ENCODE measurements around the gene GSTM4. TPM values are rescaled to one million over a fixed set of nuclear protein-coding genes. Genes with fewer than 3 reads are reported as not detected.

GSTM4 gene
- total RNA-seq, 5 donors from 2014 or later (not counting 1 experiment from before 2014, with no cell fraction given) = 14.6 to 28.5 (median 20.8) TPM

- Mint-ChIP-seq H3K27me3 (peaks cover 4 to 7% of the 10 kb centered on the region in 2 donors), H3K36me3 (no peaks in the 10 kb centered on the region), H3K9me3 (no peaks in the 10 kb centered on the region), H3K4me3 (no peak overlapping the region), H3K4me1 (peaks cover 9 to 12% (median 10%) of the 10 kb centered on the region in 3 donors), H3K27ac (no peak overlapping the region)
- WGBS (ENCODE audit: insufficient coverage) = no CpG with 5 or more reads among the region's 3 CpGs
- CTCF ChIA-PET = interaction anchor here (0.5 to 4.4 kb wide), 8 partner anchors 8 to 1480 kb away, joined by 3 to 19 read pairs (median 4); partner anchors contain the start of gene GNAI3 (in 1 of the 2)
- Histone ChIP-seq H3K9me3 (no peaks in the 10 kb centered on the region), H3K27ac (ENCODE audit: low read length) (no peak overlapping the region), H3K4me3 (ENCODE audit: control insufficient read depth in 1 of 2, extremely low read depth in 1 of 2, low read length in 1 of 2) (no peak overlapping the region), H3K4me1 (ENCODE audit: control insufficient read depth in 1 of 2, extremely low read depth in 1 of 2, insufficient read depth in 2 of 2, low read length in 2 of 2) (peaks cover 0 to 7% of the 10 kb centered on the region in 2 experiments), H3K27me3 (replicated peaks in 1 of 2; ENCODE audit: control insufficient read depth in 2 of 2, extremely low read depth in 1 of 2, insufficient read depth in 2 of 2, low read length in 1 of 2) (peaks cover 0 to 4% of the 10 kb centered on the region in 2 experiments), H3K36me3 (ENCODE audit: control insufficient read depth in 2 of 2, extremely low read depth in 1 of 2, insufficient read depth in 1 of 2, low read length in 1 of 2) (no peaks in the 10 kb centered on the region)
- POLR2A ChIA-PET = no interaction called here
- no peak for DNase-seq
- no peak for ATAC-seq (replicated peaks in 1 of 4)
Observed at GRCh38 chr1:109650609-109651008, 5.3 kb upstream of the GSTM4 start.

- ChIA-PET POLR2A (no interaction called here), CTCF (interaction anchor here (0.7 to 4.4 kb wide), 7 partner anchors 9 to 125 kb away, joined by 3 to 19 read pairs (median 4); no protein-coding TSS in a partner anchor)
- Histone ChIP-seq H3K27me3 (replicated peaks in 1 of 2; ENCODE audit: control insufficient read depth in 2 of 2, extremely low read depth in 1 of 2, insufficient read depth in 2 of 2, low read length in 1 of 2) (peaks cover 0 to 4% of the 10 kb centered on the region in 2 experiments), H3K4me1 (ENCODE audit: control insufficient read depth in 1 of 2, extremely low read depth in 1 of 2, insufficient read depth in 2 of 2, low read length in 2 of 2) (peaks cover 0 to 22% of the 10 kb centered on the region in 2 experiments), H3K4me3 (ENCODE audit: control insufficient read depth in 1 of 2, extremely low read depth in 1 of 2, low read length in 1 of 2) (no peak overlapping the region), H3K27ac (ENCODE audit: low read length) (no peak overlapping the region), H3K9me3 (no peaks in the 10 kb centered on the region), H3K36me3 (ENCODE audit: control insufficient read depth in 2 of 2, extremely low read depth in 1 of 2, insufficient read depth in 1 of 2, low read length in 1 of 2) (no peaks in the 10 kb centered on the region)
- Mint-ChIP-seq H3K27me3 (peaks cover 4 to 7% of the 10 kb centered on the region in 2 donors), H3K27ac (no peak overlapping the region), H3K4me1 (peaks cover 17 to 22% (median 22%) of the 10 kb centered on the region in 3 donors), H3K4me3 (no peak overlapping the region), H3K9me3 (no peaks in the 10 kb centered on the region), H3K36me3 (no peaks in the 10 kb centered on the region)
- DNase-seq = no peak
- no peak for ATAC-seq (replicated peaks in 1 of 4)
- no CpG with 5 or more reads among the region's 2 CpGs for WGBS (ENCODE audit: insufficient coverage)
Observed at GRCh38 chr1:109652402-109652801, 3.5 kb upstream of the GSTM4 start.

- DNase-seq (no peak), ATAC-seq (replicated peaks in 1 of 4) (no peak)
- ChIA-PET POLR2A (no interaction called here), CTCF (interaction anchor here (1.2 to 4.4 kb wide), 3 partner anchors 12 to 108 kb away, joined by 3 to 19 read pairs (median 19); no protein-coding TSS in a partner anchor)
- 60% methylated on average over 1 of the region's 2 CpGs for WGBS (ENCODE audit: insufficient coverage)
- Histone ChIP-seq H3K27me3 (replicated peaks in 1 of 2; ENCODE audit: control insufficient read depth in 2 of 2, extremely low read depth in 1 of 2, insufficient read depth in 2 of 2, low read length in 1 of 2) (peaks cover 0 to 4% of the 10 kb centered on the region in 2 experiments), H3K4me3 (ENCODE audit: control insufficient read depth in 1 of 2, extremely low read depth in 1 of 2, low read length in 1 of 2) (no peak overlapping the region), H3K4me1 (ENCODE audit: control insufficient read depth in 1 of 2, extremely low read depth in 1 of 2, insufficient read depth in 2 of 2, low read length in 2 of 2) (peaks cover 0 to 22% of the 10 kb centered on the region in 2 experiments), H3K9me3 (no peaks in the 10 kb centered on the region), H3K27ac (ENCODE audit: low read length) (no peak overlapping the region), H3K36me3 (ENCODE audit: control insufficient read depth in 2 of 2, extremely low read depth in 1 of 2, insufficient read depth in 1 of 2, low read length in 1 of 2) (no peaks in the 10 kb centered on the region)
- H3K4me3 Mint-ChIP-seq = peak overlapping the region in 2 of 3 donors; percentile 13 to 18
- no peaks in the 10 kb centered on the region for H3K9me3 Mint-ChIP-seq
- no peaks in the 10 kb centered on the region for H3K36me3 Mint-ChIP-seq
- H3K27me3 Mint-ChIP-seq = peaks cover 4 to 7% of the 10 kb centered on the region in 2 donors
- peaks cover 17 to 28% (median 26%) of the 10 kb centered on the region in 3 donors for H3K4me1 Mint-ChIP-seq
- H3K27ac Mint-ChIP-seq = no peak overlapping the region
Observed at GRCh38 chr1:109653306-109653705, 2.6 kb upstream of the GSTM4 start.

GRCh38 chr1:109654519-109654918 lies 1.4 kb upstream of the GSTM4 start:
- H3K9me3 Mint-ChIP-seq = no peaks in the 10 kb centered on the region
- ATAC-seq (replicated peaks in 1 of 4) (no peak), DNase-seq (no peak)
- Histone ChIP-seq H3K9me3 (no peaks in the 10 kb centered on the region), H3K4me3 (ENCODE audit: control insufficient read depth in 1 of 2, extremely low read depth in 1 of 2, low read length in 1 of 2) (no peak overlapping the region), H3K27me3 (replicated peaks in 1 of 2; ENCODE audit: control insufficient read depth in 2 of 2, extremely low read depth in 1 of 2, insufficient read depth in 2 of 2, low read length in 1 of 2) (peaks cover 0 to 4% of the 10 kb centered on the region in 2 experiments), H3K27ac (ENCODE audit: low read length) (no peak overlapping the region), H3K36me3 (ENCODE audit: control insufficient read depth in 2 of 2, extremely low read depth in 1 of 2, insufficient read depth in 1 of 2, low read length in 1 of 2) (peaks cover 2% of the 10 kb centered on the region in 2 donors), H3K4me1 (ENCODE audit: control insufficient read depth in 1 of 2, extremely low read depth in 1 of 2, insufficient read depth in 2 of 2, low read length in 2 of 2) (peaks cover 0 to 22% of the 10 kb centered on the region in 2 experiments)
- peaks cover 17 to 28% (median 25%) of the 10 kb centered on the region in 3 donors for H3K4me1 Mint-ChIP-seq
- H3K27ac Mint-ChIP-seq = peak overlapping the region in 1 of 2 donors; percentile 28
- no peaks in the 10 kb centered on the region for H3K36me3 Mint-ChIP-seq
- peak overlapping the region; percentile 13 to 87 (median 28) for H3K4me3 Mint-ChIP-seq
- ChIA-PET POLR2A (no interaction called here), CTCF (interaction anchor here (0.6 to 1.5 kb wide), 3 partner anchors 87 to 122 kb away, joined by 3 to 4 read pairs (median 3); no protein-coding TSS in a partner anchor)
- WGBS (ENCODE audit: insufficient coverage) = 86% methylated on average over 11 of the region's 12 CpGs
- H3K27me3 Mint-ChIP-seq = peaks cover 4 to 7% of the 10 kb centered on the region in 2 donors

GRCh38 chr1:109657395-109657794 lies 1.5 kb downstream of the GSTM4 start:
- CTCF ChIA-PET = interaction anchor here in 1 of 2 donors (1.0 kb wide), 1 partner anchor 17 kb away, joined by 3 read pairs; no protein-coding TSS in a partner anchor
- 94% methylated on average over 2 of the region's 4 CpGs for WGBS (ENCODE audit: insufficient coverage)
- H3K36me3 ChIP-seq (ENCODE audit: control insufficient read depth in 2 of 2, extremely low read depth in 1 of 2, insufficient read depth in 1 of 2, low read length in 1 of 2) = peaks cover 2 to 5% of the 10 kb centered on the region in 2 donors
- POLR2A ChIA-PET = no interaction called here
- H3K9me3 ChIP-seq = no peaks in the 10 kb centered on the region
- H3K4me1 ChIP-seq (ENCODE audit: control insufficient read depth in 1 of 2, extremely low read depth in 1 of 2, insufficient read depth in 2 of 2, low read length in 2 of 2) = peaks cover 0 to 22% of the 10 kb centered on the region in 2 experiments
- Mint-ChIP-seq H3K36me3 (no peaks in the 10 kb centered on the region), H3K27me3 (peaks cover 0 to 4% of the 10 kb centered on the region in 2 donors), H3K4me1 (peaks cover 17 to 28% (median 24%) of the 10 kb centered on the region in 3 donors), H3K27ac (peak overlapping the region in 1 of 2 donors; percentile 34), H3K4me3 (peak overlapping the region; percentile 36 to 87 (median 54)), H3K9me3 (no peaks in the 10 kb centered on the region)
- peaks cover 0 to 4% of the 10 kb centered on the region in 2 experiments for H3K27me3 ChIP-seq (replicated peaks in 1 of 2; ENCODE audit: control insufficient read depth in 2 of 2, extremely low read depth in 1 of 2, insufficient read depth in 2 of 2, low read length in 1 of 2)
- ATAC-seq (replicated peaks in 1 of 4) (no peak), DNase-seq (no peak)
- no peak overlapping the region for H3K4me3 ChIP-seq (ENCODE audit: control insufficient read depth in 1 of 2, extremely low read depth in 1 of 2, low read length in 1 of 2)
- no peak overlapping the region for H3K27ac ChIP-seq (ENCODE audit: low read length)

- Histone ChIP-seq H3K4me3 (ENCODE audit: control insufficient read depth in 1 of 2, extremely low read depth in 1 of 2, low read length in 1 of 2) (no peak overlapping the region), H3K9me3 (no peaks in the 10 kb centered on the region), H3K4me1 (ENCODE audit: control insufficient read depth in 1 of 2, extremely low read depth in 1 of 2, insufficient read depth in 2 of 2, low read length in 2 of 2) (peaks cover 0 to 22% of the 10 kb centered on the region in 2 experiments), H3K27me3 (replicated peaks in 1 of 2; ENCODE audit: control insufficient read depth in 2 of 2, extremely low read depth in 1 of 2, insufficient read depth in 2 of 2, low read length in 1 of 2) (peaks cover 0 to 4% of the 10 kb centered on the region in 2 experiments), H3K27ac (ENCODE audit: low read length) (no peak overlapping the region), H3K36me3 (ENCODE audit: control insufficient read depth in 2 of 2, extremely low read depth in 1 of 2, insufficient read depth in 1 of 2, low read length in 1 of 2) (peaks cover 2 to 5% of the 10 kb centered on the region in 2 donors)
- H3K27me3 Mint-ChIP-seq = peaks cover 0 to 4% of the 10 kb centered on the region in 2 donors
- WGBS (ENCODE audit: insufficient coverage) = 92% methylated on average over 4 of the region's 7 CpGs
- no peak for ATAC-seq (replicated peaks in 1 of 4)
- peaks cover 17 to 28% (median 24%) of the 10 kb centered on the region in 3 donors for H3K4me1 Mint-ChIP-seq
- no peaks in the 10 kb centered on the region for H3K36me3 Mint-ChIP-seq
- H3K27ac Mint-ChIP-seq = peak overlapping the region in 1 of 2 donors; percentile 34
- H3K4me3 Mint-ChIP-seq = peak overlapping the region in 2 of 3 donors; percentile 24 to 87
- no peak for DNase-seq
- CTCF ChIA-PET = interaction anchor here in 1 of 2 donors (1.0 kb wide), 1 partner anchor 18 kb away, joined by 3 read pairs; no protein-coding TSS in a partner anchor
- POLR2A ChIA-PET = no interaction called here
- no peaks in the 10 kb centered on the region for H3K9me3 Mint-ChIP-seq
Observed at GRCh38 chr1:109657970-109658369, 2.1 kb downstream of the GSTM4 start.

All from T-cell (primary cell).